Ovary (tissue), 9 donors: ENCODE measurements around the gene CTDSPL. TPM values are rescaled to one million over a fixed set of nuclear protein-coding genes. Genes with fewer than 3 reads are reported as not detected.

ENCODE experiments used
- DNase-seq, 5 donors: peaks; one replicate each; pipeline ENCODE4 v3.0.0-alpha.2; 2019 to 2020
- H3K27ac ChIP-seq, 2 donors: fragments of 200-600 bp; one replicate each; pipeline versions ENCODE4 v1.5.1 to v1.8.0; 2019 to 2022
- H3K27me3 ChIP-seq: fragments of 200-600 bp; one replicate; pipeline ENCODE4 v1.8.0; 2022
- H3K36me3 ChIP-seq: fragments of 200-600 bp; sonication (generic); one replicate; pipeline ENCODE4 v1.5.1; 2019
- H3K4me1 ChIP-seq: one replicate; pipeline ENCODE4 v1.8.1; 2013; ENCODE audit warnings: mild to moderate bottlenecking, moderate library complexity; ENCODE audit not compliant: insufficient read depth
- H3K4me3 ChIP-seq: fragments of 200-600 bp; sonication (generic); one replicate; pipeline ENCODE4 v1.5.1; 2017
- H3K9me3 ChIP-seq, 2 donors: fragments of 200-600 bp in 1 of 2; sonication (generic) in 1 of 2; one replicate each; pipeline versions ENCODE4 v1.5.1 to v1.8.1; 2013 to 2019; ENCODE audit warnings: mild to moderate bottlenecking in 1 of 2, moderate library complexity in 1 of 2
- EP300 ChIP-seq: sonication (generic); formaldehyde crosslinking; IDR thresholded peaks from one replicate; pipeline ENCODE4 v1.6.1; 2017; ENCODE audit warnings: antibody characterized with exemption
- POLR2A ChIP-seq: fragments of 450-650 bp; IDR thresholded peaks from one replicate; pipeline ENCODE4 v1.6.1; 2017; ENCODE audit warnings: antibody characterized with exemption, mild to moderate bottlenecking, moderate library complexity
- WGBS, 3 donors: extraction: QIAGEN DNeasy Blood & Tissue Kit in 1 of 3; methylation state at CpG; one replicate each; pipeline versions ENCODE4 v1.1.5 to v1.1.7; 2013 to 2017; 5-methylcytosine and 5-hydroxymethylcytosine counted together
- intact Hi-C, 4 donors: fragments of 100-400 bp; cut with DNase I; formaldehyde crosslinking; loops; one replicate each; pipeline versions ENCODE4 v1.11.0 to v1.15.1; 2022 to 2023
- polyA plus RNA-seq, 2 donors: library from polyadenylated mRNA; stranded (reverse); fragments of 200-250 nt in 1 of 2; fragments of 350-450 nt in 1 of 2; fragmentation: Illumina TruSeq in 1 of 2; extraction: RNeasy Lipid Tissue Mini Kit (QIAGEN cat#74804) in 1 of 2; gene quantifications; one replicate each; pipeline ENCODE4 v1.2.3, GENCODE V29; 2013 to 2014
- total RNA-seq, 7 donors: library from RNA; depleted of rRNA in 2 of 7; stranded (reverse); fragments of >200 nt in 2 of 7; fragmentation: NEBNext Ultra II Directional in 3 of 7; extraction: Animal tissue kit (Norgen Biotek cat#: 25700) in 3 of 7; gene quantifications; one replicate each; pipeline versions ENCODE4 v1.1.0 to v1.2.4, GENCODE V29; 2016 to 2023
- TF ChIP-seq, protein P1 (sequence below), 3 donors: fragments of 450-650 bp in 2 of 3; fragments of 200-600 bp in 1 of 3; IDR thresholded peaks; one replicate each; pipeline versions ENCODE4 v1.5.1 to v1.8.0; 2016 to 2022; ENCODE audit warnings: antibody characterized with exemption in 3 of 3, mild to moderate bottlenecking in 1 of 3
- donor health status: DM: no; HTN: no; CAD: no; lungs with moderate emphysema.
- donor health status: DM: no; HTN: no; CAD: no.
- donor health status: Bipolar disorder and iron deficiency.
- donor health status: DM: yes; HTN: yes; CAD: no.
- donor health status: DM: no; HTN: no; CAD: no.
- donor health status: DM: yes; HTN: yes; CAD: no.

CTDSPL gene
- total and polyA plus RNA-seq, 9 donors, result 14.8 to 41.1 (median 34.2) TPM

DNA sequence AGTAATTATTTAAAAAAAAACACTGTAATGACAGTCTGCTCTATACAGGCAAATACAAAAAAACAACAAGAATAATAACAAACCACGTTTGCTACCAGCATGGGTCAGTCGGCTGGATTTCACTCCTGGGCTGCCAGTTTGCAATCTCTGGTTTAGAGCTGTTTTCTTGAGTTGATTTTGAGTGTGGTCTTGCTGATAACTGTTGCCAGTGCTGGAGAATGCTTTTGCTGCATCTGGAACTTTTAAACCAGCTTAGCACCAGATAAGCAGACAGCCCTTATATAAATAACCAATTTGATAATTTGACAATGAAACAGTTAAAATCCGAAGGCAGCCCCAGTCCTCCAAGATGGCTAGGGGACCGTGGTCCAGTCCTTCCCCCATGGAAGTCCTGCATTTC, 14.0 kb upstream of the CTDSPL start:
- no peak for TF ChIP-seq EP300
- no peak for TF ChIP-seq POLR2A
- TF ChIP-seq, protein P1, sequence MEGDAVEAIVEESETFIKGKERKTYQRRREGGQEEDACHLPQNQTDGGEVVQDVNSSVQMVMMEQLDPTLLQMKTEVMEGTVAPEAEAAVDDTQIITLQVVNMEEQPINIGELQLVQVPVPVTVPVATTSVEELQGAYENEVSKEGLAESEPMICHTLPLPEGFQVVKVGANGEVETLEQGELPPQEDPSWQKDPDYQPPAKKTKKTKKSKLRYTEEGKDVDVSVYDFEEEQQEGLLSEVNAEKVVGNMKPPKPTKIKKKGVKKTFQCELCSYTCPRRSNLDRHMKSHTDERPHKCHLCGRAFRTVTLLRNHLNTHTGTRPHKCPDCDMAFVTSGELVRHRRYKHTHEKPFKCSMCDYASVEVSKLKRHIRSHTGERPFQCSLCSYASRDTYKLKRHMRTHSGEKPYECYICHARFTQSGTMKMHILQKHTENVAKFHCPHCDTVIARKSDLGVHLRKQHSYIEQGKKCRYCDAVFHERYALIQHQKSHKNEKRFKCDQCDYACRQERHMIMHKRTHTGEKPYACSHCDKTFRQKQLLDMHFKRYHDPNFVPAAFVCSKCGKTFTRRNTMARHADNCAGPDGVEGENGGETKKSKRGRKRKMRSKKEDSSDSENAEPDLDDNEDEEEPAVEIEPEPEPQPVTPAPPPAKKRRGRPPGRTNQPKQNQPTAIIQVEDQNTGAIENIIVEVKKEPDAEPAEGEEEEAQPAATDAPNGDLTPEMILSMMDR (IDR thresholded peaks at IDR 0.05), result no peak
- 31 to 48% (median 36%) methylated on average over 4 of the region's 4 CpGs for WGBS, 3 donors
- no peak for DNase-seq
- Histone ChIP-seq H3K9me3 (no peaks in the 10 kb centered on the region), H3K27me3 (no peaks in the 10 kb centered on the region), H3K4me3 (no peak overlapping the region), H3K4me1 (peaks cover 2% of the 10 kb centered on the region), H3K27ac (no peak overlapping the region), H3K36me3 (no peaks in the 10 kb centered on the region)
- intact Hi-C loops, result no loop called here

DNA sequence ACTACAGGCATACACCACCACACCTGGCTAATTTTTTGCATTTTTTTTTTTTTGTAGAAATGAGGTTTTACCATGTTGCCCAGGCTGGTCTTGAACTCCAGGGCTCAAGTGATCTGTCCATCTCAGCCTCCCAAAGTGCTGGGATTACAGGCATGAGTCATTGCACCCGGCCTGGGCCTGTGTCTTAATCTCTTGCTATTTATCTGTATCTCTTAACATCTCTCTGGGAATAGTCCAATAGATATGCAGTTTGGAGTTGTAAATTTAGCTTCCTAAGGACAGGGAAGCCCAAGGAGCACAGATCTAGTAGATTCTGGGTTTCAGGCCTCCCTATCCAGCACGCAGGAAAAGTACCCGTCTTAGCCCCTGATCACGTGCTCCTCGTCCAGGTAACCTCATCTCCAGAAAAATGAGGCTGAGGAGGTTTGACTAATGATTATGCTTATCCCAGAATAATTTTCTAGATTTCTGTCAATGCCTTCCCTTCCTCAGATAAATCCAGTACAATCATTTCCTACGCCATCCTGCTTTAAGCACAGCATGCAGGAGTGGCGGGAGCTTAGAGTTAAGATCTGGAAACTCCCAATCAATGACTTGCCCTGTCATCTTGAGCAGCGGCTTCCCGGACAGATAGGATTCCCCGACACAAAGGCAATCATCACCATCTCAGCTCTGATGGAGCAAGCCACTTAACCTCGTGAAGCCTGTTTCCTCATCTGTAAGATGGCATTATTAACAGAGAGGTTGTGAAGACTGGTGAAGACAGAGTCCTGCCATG, 12.3 kb upstream of the CTDSPL start:
- no peaks in the 10 kb centered on the region for H3K36me3 ChIP-seq
- H3K4me1 ChIP-seq, result peaks cover 2% of the 10 kb centered on the region
- DNase-seq, result no peak
- WGBS, 3 donors, result 95 to 96% (median 95%) methylated on average over 11 of the region's 11 CpGs
- intact Hi-C loops, result no loop called here
- H3K9me3 ChIP-seq, result no peaks in the 10 kb centered on the region
- TF ChIP-seq EP300 (no peak), POLR2A (no peak)
- TF ChIP-seq, protein P1 (IDR thresholded peaks at IDR 0.05), result no peak
- H3K27me3 ChIP-seq, result no peaks in the 10 kb centered on the region
- no peak overlapping the region for H3K27ac ChIP-seq
- no peak overlapping the region for H3K4me3 ChIP-seq

DNA sequence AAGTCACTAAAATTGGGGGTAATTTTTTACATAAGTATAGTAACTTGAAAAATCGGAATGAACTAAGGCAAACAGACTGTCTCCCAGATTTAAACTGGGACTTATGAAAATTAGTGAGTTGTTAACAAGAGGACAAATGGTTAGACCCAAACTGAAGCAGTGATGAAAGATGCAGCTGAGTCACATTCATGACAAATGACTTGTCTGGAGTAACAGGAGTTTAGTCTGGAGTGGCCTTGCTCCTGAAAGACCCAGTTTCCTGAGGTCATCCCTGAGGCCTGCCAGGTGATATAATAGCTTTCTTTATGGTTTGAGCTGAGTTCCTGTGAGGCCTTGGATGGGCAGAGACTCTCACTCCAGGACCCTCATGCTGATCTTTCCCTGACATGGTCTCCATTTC, 9.6 kb upstream of the CTDSPL start:
- H3K9me3 ChIP-seq, result no peaks in the 10 kb centered on the region
- H3K27ac ChIP-seq, result no peak overlapping the region
- H3K4me3 ChIP-seq, result no peak overlapping the region
- TF ChIP-seq POLR2A (no peak), EP300 (no peak)
- TF ChIP-seq, protein P1 (IDR thresholded peaks at IDR 0.05), result no peak
- no peak for DNase-seq
- intact Hi-C loops, result loop anchor here in 2 of 4 donors (10.0 kb wide), 2 partner anchors 113 to 153 kb away; no protein-coding TSS in a partner anchor
- no peaks in the 10 kb centered on the region for H3K27me3 ChIP-seq
- peaks cover 2% of the 10 kb centered on the region for H3K4me1 ChIP-seq
- 84 to 100% (median 93%) methylated on average over 1 of the region's 1 CpG for WGBS, 3 donors
- no peaks in the 10 kb centered on the region for H3K36me3 ChIP-seq

DNA sequence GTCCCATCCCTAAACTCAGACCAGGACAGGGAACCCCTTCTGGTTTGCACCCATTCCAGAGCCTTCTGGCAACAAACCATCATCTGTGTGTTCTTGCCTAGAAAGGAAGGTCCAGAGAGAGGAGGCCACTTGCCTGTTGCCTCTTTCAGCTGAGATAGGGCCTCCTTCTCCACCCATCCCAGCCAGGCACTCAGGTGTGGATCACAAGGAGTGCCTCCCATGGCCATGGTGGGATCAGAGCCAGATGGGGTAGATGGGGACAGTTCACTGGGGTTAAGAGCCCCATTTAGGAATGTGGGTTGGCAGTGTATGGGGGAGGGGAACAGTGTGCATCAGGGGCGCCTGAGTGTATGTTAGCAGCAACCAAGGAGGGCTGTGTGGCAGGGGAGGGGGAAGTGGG, 8.9 kb upstream of the CTDSPL start:
- H3K4me1 ChIP-seq, result peaks cover 2% of the 10 kb centered on the region
- 90 to 97% (median 91%) methylated on average over 1 of the region's 1 CpG for WGBS, 3 donors
- no peaks in the 10 kb centered on the region for H3K27me3 ChIP-seq
- DNase-seq, result no peak
- intact Hi-C loops, result loop anchor here in 2 of 4 donors (10.0 kb wide), 2 partner anchors 112 to 152 kb away; no protein-coding TSS in a partner anchor
- no peak overlapping the region for H3K4me3 ChIP-seq
- TF ChIP-seq, protein P1 (IDR thresholded peaks at IDR 0.05), result no peak
- TF ChIP-seq EP300 (no peak), POLR2A (no peak)
- no peak overlapping the region for H3K27ac ChIP-seq
- no peaks in the 10 kb centered on the region for H3K9me3 ChIP-seq
- no peaks in the 10 kb centered on the region for H3K36me3 ChIP-seq
